Mesenchymal stem cell (in vitro differentiated cells and primary cell): ENCODE measurements around the gene TMEM214.

Source experiments
- DNase-seq: peaks from one replicate; pipeline ENCODE4 v3.0.0-alpha.2; 2013
- H2AFZ ChIP-seq: one replicate; pipeline ENCODE4 v1.6.1; 2013; ENCODE audit warnings: low read depth, mild to moderate bottlenecking, control low read depth, inconsistent platforms, low read length, moderate library complexity
- H2AK5ac ChIP-seq: 2 replicates; pipeline ENCODE4 v1.6.1; 2013; ENCODE audit warnings: low read length, moderate library complexity, mild to moderate bottlenecking, inconsistent platforms; ENCODE audit not compliant: severe bottlenecking
- H2BK120ac ChIP-seq: one replicate; pipeline ENCODE4 v1.6.1; 2013; ENCODE audit warnings: low read depth, mild to moderate bottlenecking, inconsistent platforms, low read length, moderate library complexity
- H2BK12ac ChIP-seq, 2 experiments: one replicate each; pipeline ENCODE4 v1.6.1; 2013; ENCODE audit warnings: inconsistent platforms in 2 of 2, low read length in 2 of 2, mild to moderate bottlenecking in 2 of 2, moderate library complexity in 2 of 2, control low read depth in 1 of 2
- H2BK15ac ChIP-seq: one replicate; pipeline ENCODE4 v1.6.1; 2013; ENCODE audit warnings: mild to moderate bottlenecking, low read depth, inconsistent platforms; ENCODE audit not compliant: poor library complexity, severe bottlenecking
- H2BK5ac ChIP-seq: 2 replicates; pipeline ENCODE4 v1.6.1; 2013; ENCODE audit warnings: low read depth, mild to moderate bottlenecking, low read length, control low read depth, inconsistent platforms; ENCODE audit not compliant: poor library complexity, severe bottlenecking
- H3K14ac ChIP-seq, 2 experiments: one replicate each; pipeline ENCODE4 v1.6.1; 2013; ENCODE audit warnings: inconsistent platforms in 2 of 2, low read length in 2 of 2, control low read depth in 1 of 2, mild to moderate bottlenecking in 1 of 2, moderate library complexity in 1 of 2
- H3K18ac ChIP-seq, 2 experiments: one replicate each; pipeline ENCODE4 v1.6.1; 2013; ENCODE audit warnings: inconsistent platforms in 2 of 2, low read length in 2 of 2, control low read depth in 1 of 2, low read depth in 1 of 2, mild to moderate bottlenecking in 1 of 2
- H3K23ac ChIP-seq, 2 experiments: one replicate each; pipeline ENCODE4 v1.6.1; 2013; ENCODE audit warnings: inconsistent platforms in 2 of 2, low read length in 2 of 2, mild to moderate bottlenecking in 2 of 2, moderate library complexity in 2 of 2, control low read depth in 1 of 2
- H3K27ac ChIP-seq: 2 replicates; pipeline ENCODE4 v1.5.1; 2013; ENCODE audit warnings: mild to moderate bottlenecking, moderate library complexity, low read length, control low read depth, inconsistent platforms; ENCODE audit not compliant: poor library complexity, severe bottlenecking
- H3K27me3 ChIP-seq, 2 experiments: 2 replicates each; pipeline versions ENCODE4 v1.6.1 to v1.7.0; 2013; ENCODE audit warnings: low read length in 2 of 2, mild to moderate bottlenecking in 2 of 2, moderate library complexity in 2 of 2, control low read depth in 1 of 2, inconsistent platforms in 1 of 2; ENCODE audit not compliant: control insufficient read depth in 1 of 2, insufficient read depth in 1 of 2
- H3K36me3 ChIP-seq, 2 experiments: 2 replicates each; pipeline versions ENCODE4 v1.6.1 to v1.7.0; 2013; ENCODE audit warnings: low read length in 2 of 2, control low read depth in 1 of 2, inconsistent platforms in 1 of 2, low read depth in 1 of 2, mild to moderate bottlenecking in 1 of 2; ENCODE audit not compliant: insufficient read depth in 2 of 2, control insufficient read depth in 1 of 2
- H3K4ac ChIP-seq, 2 experiments: one replicate each; pipeline ENCODE4 v1.6.1; 2013; ENCODE audit warnings: inconsistent platforms in 2 of 2, low read length in 2 of 2, mild to moderate bottlenecking in 2 of 2, moderate library complexity in 2 of 2, control low read depth in 1 of 2, low read depth in 1 of 2
- H3K4me1 ChIP-seq: 2 replicates; pipeline ENCODE4 v1.6.1; 2013; ENCODE audit warnings: low read depth, low read length, control low read depth; ENCODE audit not compliant: control insufficient read depth, insufficient read depth
- H3K4me2 ChIP-seq: 2 replicates; pipeline ENCODE4 v1.6.1; 2013; ENCODE audit warnings: low read length, mild to moderate bottlenecking, inconsistent platforms; ENCODE audit not compliant: poor library complexity, severe bottlenecking
- H3K4me3 ChIP-seq, 2 experiments: 2 replicates each; pipeline versions ENCODE4 v1.5.1 to v1.7.0; 2013; ENCODE audit warnings: low read length in 2 of 2, mild to moderate bottlenecking in 2 of 2, control low read depth in 1 of 2, low read depth in 1 of 2; ENCODE audit not compliant: insufficient read depth in 1 of 2
- H3K79me1 ChIP-seq: replicated peaks from 2 replicates; pipeline ENCODE4 v1.6.1; 2013; ENCODE audit warnings: mild to moderate bottlenecking, control low read depth, low read length, inconsistent platforms; ENCODE audit not compliant: poor library complexity, severe bottlenecking
- H3K9ac ChIP-seq: 2 replicates; pipeline ENCODE4 v1.7.0; 2013; ENCODE audit warnings: mild to moderate bottlenecking, low read length, moderate library complexity
- H3K9me3 ChIP-seq: 2 replicates; pipeline ENCODE4 v1.7.0; 2013; ENCODE audit warnings: mild to moderate bottlenecking, low read length; ENCODE audit not compliant: control insufficient read depth
- H4K8ac ChIP-seq: one replicate; pipeline ENCODE4 v1.6.1; 2013; ENCODE audit warnings: inconsistent platforms, mild to moderate bottlenecking, low read length, moderate library complexity
- H4K91ac ChIP-seq: one replicate; pipeline ENCODE4 v1.6.1; 2013; ENCODE audit warnings: mild to moderate bottlenecking, low read length, inconsistent platforms
- WGBS: methylation state at CpG from one replicate; pipeline ENCODE4 v1.1.7; 2013; ENCODE audit warnings: mixed read lengths; 5-methylcytosine and 5-hydroxymethylcytosine counted together

The TMEM214 gene

GRCh38 chr2:27069436-27069835 is 36.7 kb downstream of the TMEM214 start:
- Histone ChIP-seq H2BK12ac (no peak overlapping the region), H3K4me1 (peaks cover 26% of the 10 kb centered on the region), H3K4me2 (peak overlapping the region; percentile 14), H2AK5ac (no peak overlapping the region), H2BK5ac (no peak overlapping the region), H2AFZ (no peak overlapping the region), H2BK120ac (no peak overlapping the region), H3K79me1 (peaks cover 18% of the 10 kb centered on the region), H2BK15ac (no peak overlapping the region), H3K4ac (no peak overlapping the region), H3K27ac (no peak overlapping the region), H3K9ac (peak overlapping the region; percentile 99), H3K14ac (no peak overlapping the region), H3K4me3 (peak overlapping the region in 1 of 2 experiments; percentile 100), H3K36me3 (peaks cover 37 to 54% of the 10 kb centered on the region in 2 experiments), H4K91ac (no peak overlapping the region), H4K8ac (no peak overlapping the region), H3K9me3 (no peaks in the 10 kb centered on the region), H3K27me3 (no peaks in the 10 kb centered on the region), H3K23ac (no peak overlapping the region), H3K18ac (no peak overlapping the region)
- no peak for DNase-seq
- WGBS = 98% methylated on average over 6 of the region's 6 CpGs

GRCh38 chr2:27069961-27070618 is 37.3 kb downstream of the TMEM214 start:
- Histone ChIP-seq H2BK12ac (no peak overlapping the region), H3K36me3 (peaks cover 32 to 51% of the 10 kb centered on the region in 2 experiments), H3K79me1 (peaks cover 16% of the 10 kb centered on the region), H3K4me3 (peak overlapping the region in 1 of 2 experiments; percentile 100), H2AFZ (no peak overlapping the region), H3K27ac (no peak overlapping the region), H3K27me3 (no peaks in the 10 kb centered on the region), H3K4me2 (peak overlapping the region; percentile 80), H2BK15ac (no peak overlapping the region), H4K8ac (no peak overlapping the region), H3K9ac (peak overlapping the region; percentile 99), H2BK120ac (no peak overlapping the region), H3K4ac (peak overlapping the region in 1 of 2 experiments; percentile 64), H2AK5ac (peak overlapping the region; percentile 24), H3K9me3 (no peaks in the 10 kb centered on the region), H4K91ac (no peak overlapping the region), H2BK5ac (no peak overlapping the region), H3K18ac (no peak overlapping the region), H3K14ac (no peak overlapping the region), H3K4me1 (peaks cover 28% of the 10 kb centered on the region), H3K23ac (peak overlapping the region in 1 of 2 experiments; percentile 42)
- WGBS = 89% methylated on average over 6 of the region's 8 CpGs
- no peak for DNase-seq

GRCh38 chr2:27070653-27071276 is 38.0 kb downstream of the TMEM214 start:
- peaks cover 28% of the 10 kb centered on the region for H3K4me1 ChIP-seq
- H4K8ac ChIP-seq = peak overlapping the region; percentile 55
- H2BK12ac ChIP-seq = peak overlapping the region; percentile 40 to 90
- H3K79me1 ChIP-seq = peaks cover 14% of the 10 kb centered on the region
- no peaks in the 10 kb centered on the region for H3K27me3 ChIP-seq
- no peaks in the 10 kb centered on the region for H3K9me3 ChIP-seq
- peak overlapping the region; percentile 99 for H3K9ac ChIP-seq
- peak overlapping the region; percentile 64 to 99 for H3K4ac ChIP-seq
- peak overlapping the region; percentile 73 for H2BK120ac ChIP-seq
- peak overlapping the region in 1 of 2 experiments; percentile 45 for H3K14ac ChIP-seq
- H3K18ac ChIP-seq = peak overlapping the region; percentile 95
- WGBS = 8% methylated on average over 11 of the region's 11 CpGs
- H3K27ac ChIP-seq = peak overlapping the region; percentile 66
- H3K36me3 ChIP-seq = peaks cover 31 to 44% of the 10 kb centered on the region in 2 experiments
- peak overlapping the region; percentile 80 for H3K4me2 ChIP-seq
- H2AK5ac ChIP-seq = peak overlapping the region; percentile 75
- DNase-seq = no peak
- peak overlapping the region; percentile 46 for H2BK5ac ChIP-seq
- H2AFZ ChIP-seq = no peak overlapping the region
- H3K4me3 ChIP-seq = peak overlapping the region; percentile 89 to 100
- H3K23ac ChIP-seq = peak overlapping the region in 1 of 2 experiments; percentile 100
- no peak overlapping the region for H2BK15ac ChIP-seq
- peak overlapping the region; percentile 16 for H4K91ac ChIP-seq

- peaks cover 30 to 37% of the 10 kb centered on the region in 2 experiments for H3K36me3 ChIP-seq
- H3K27ac ChIP-seq = peak within 1 kb of the TSS; percentile 68
- peak within 1 kb of the TSS; percentile 99 for H3K9ac ChIP-seq
- H3K23ac ChIP-seq = peak within 1 kb of the TSS in 1 of 2 experiments; percentile 100
- peak; percentile 94 for DNase-seq
- H3K4me1 ChIP-seq = peaks cover 28% of the 10 kb centered on the region
- peak within 1 kb of the TSS; percentile 98 to 100 for H3K4ac ChIP-seq
- peak within 1 kb of the TSS; percentile 90 for H3K4me2 ChIP-seq
- peak within 1 kb of the TSS; percentile 96 to 99 for H3K18ac ChIP-seq
- H2BK12ac ChIP-seq = peak within 1 kb of the TSS; percentile 40 to 90
- H2BK120ac ChIP-seq = peak within 1 kb of the TSS; percentile 92
- H4K91ac ChIP-seq = peak within 1 kb of the TSS; percentile 99
- H3K14ac ChIP-seq = peak within 1 kb of the TSS in 1 of 2 experiments; percentile 93
- 0% methylated on average over 54 of the region's 86 CpGs for WGBS
- peaks cover 12% of the 10 kb centered on the region for H3K79me1 ChIP-seq
- H2BK15ac ChIP-seq = peak within 1 kb of the TSS; percentile 99
- H3K9me3 ChIP-seq = no peaks in the 10 kb centered on the region
- peak within 1 kb of the TSS; percentile 56 for H2AFZ ChIP-seq
- H4K8ac ChIP-seq = peak within 1 kb of the TSS; percentile 98
- peak within 1 kb of the TSS; percentile 75 for H2AK5ac ChIP-seq
- H3K4me3 ChIP-seq = peak within 1 kb of the TSS; percentile 89 to 100
- H3K27me3 ChIP-seq = no peaks in the 10 kb centered on the region
- peak within 1 kb of the TSS; percentile 77 for H2BK5ac ChIP-seq
These were observed 38.7 kb downstream of the TMEM214 start, which contains the start of gene OST4 for GRCh38 chr2:27071277-27071989. Gene OST4 (minus strand): TSS chr2:27071654.
